Keratinocyte (primary cell): ENCODE data around the gene KRTAP6-3. TPM values are rescaled to one million over a fixed set of nuclear protein-coding genes. Genes with fewer than 3 reads are reported as not detected.

Experiments
- DNase-seq: peaks from one replicate; pipeline ENCODE4 v3.0.0-alpha.2; 2011; ENCODE audit warnings: low read depth, missing footprints, low spot score
- FAIRE-seq: peaks from 2 replicates; lab custom pipeline; 2011; peaks lifted over from hg19 to GRCh38; lab: Jason Lieb, UNC
- H2AFZ ChIP-seq: 2 replicates; pipeline ENCODE4 v1.6.0; 2012; ENCODE audit warnings: low read length, control low read depth, inconsistent platforms; ENCODE audit not compliant: control insufficient read depth
- H3K27ac ChIP-seq: 2 replicates; pipeline ENCODE4 v1.5.1; 2011; ENCODE audit warnings: low read length; ENCODE audit not compliant: control insufficient read depth, insufficient read depth
- H3K27me3 ChIP-seq: 3 replicates; pipeline ENCODE4 v1.6.0; 2011; ENCODE audit warnings: low read length; ENCODE audit not compliant: control insufficient read depth, insufficient read depth; ENCODE audit errors: extremely low read depth
- H3K36me3 ChIP-seq, 2 experiments: 2 replicates in 1 of 2; 3 replicates in 1 of 2; pipeline ENCODE4 v1.5.1; 2011; ENCODE audit warnings: low read length in 2 of 2, mild to moderate bottlenecking in 1 of 2; ENCODE audit not compliant: control insufficient read depth in 2 of 2, insufficient read depth in 2 of 2; ENCODE audit errors: extremely low read depth in 1 of 2
- H3K4me1 ChIP-seq: 3 replicates; pipeline ENCODE4 v1.5.1; 2011; ENCODE audit warnings: low read length; ENCODE audit not compliant: control insufficient read depth, insufficient read depth; ENCODE audit errors: extremely low read depth
- H3K4me2 ChIP-seq: 3 replicates; pipeline ENCODE4 v1.6.0; 2011; ENCODE audit warnings: low read depth, low read length; ENCODE audit not compliant: control insufficient read depth, insufficient read depth; ENCODE audit errors: extremely low read depth
- H3K4me3 ChIP-seq, 3 experiments: fragments of 200-600 bp in 1 of 3; sonication (generic) in 1 of 3; 2 replicates in 2 of 3; 3 replicates in 1 of 3; pipeline ENCODE4 v1.5.1; 2011 to 2016; ENCODE audit warnings: low read length in 3 of 3, mild to moderate bottlenecking in 3 of 3, control low read depth in 2 of 3, inconsistent platforms in 1 of 3, low read depth in 1 of 3, mixed read lengths in 1 of 3, mixed run types in 1 of 3, moderate library complexity in 1 of 3; ENCODE audit not compliant: control insufficient read depth in 2 of 3, insufficient read depth in 2 of 3; ENCODE audit errors: extremely low read depth in 1 of 3
- H3K79me2 ChIP-seq: 2 replicates; pipeline ENCODE4 v1.6.0; 2012; ENCODE audit warnings: low read length; ENCODE audit not compliant: control insufficient read depth, insufficient read depth
- H3K9ac ChIP-seq: 3 replicates; pipeline ENCODE4 v1.6.0; 2011; ENCODE audit warnings: low read length; ENCODE audit not compliant: control insufficient read depth, insufficient read depth; ENCODE audit errors: extremely low read depth
- H3K9me1 ChIP-seq: 3 replicates; pipeline ENCODE4 v1.6.0; 2011; ENCODE audit warnings: low read length; ENCODE audit not compliant: control insufficient read depth, insufficient read depth; ENCODE audit errors: extremely low read depth
- H3K9me3 ChIP-seq: 2 replicates; pipeline ENCODE4 v1.5.1; 2012; ENCODE audit warnings: low read depth, low read length; ENCODE audit not compliant: control insufficient read depth
- H4K20me1 ChIP-seq: 3 replicates; pipeline ENCODE4 v1.6.0; 2011; ENCODE audit warnings: low read length; ENCODE audit not compliant: control insufficient read depth, insufficient read depth; ENCODE audit errors: extremely low read depth
- CTCF ChIP-seq, 3 experiments: IDR thresholded peaks in 1 of 3; conservative IDR thresholded peaks in 1 of 3; optimal IDR thresholded peaks in 1 of 3; 2 replicates in 2 of 3; 3 replicates in 1 of 3; pipeline versions ENCODE3 to v1.5.1; 2011; ENCODE audit warnings: low read length in 3 of 3, mild to moderate bottlenecking in 3 of 3, moderate library complexity in 2 of 3, control low read depth in 1 of 3, inconsistent platforms in 1 of 3; ENCODE audit not compliant: insufficient read depth in 2 of 3; ENCODE audit errors: extremely low read depth in 1 of 3
- dilution Hi-C: fragments of 300-500 bp; cut with MboI; formaldehyde crosslinking; loops from one replicate; pipeline ENCODE4 v1.7.0; 2020; ENCODE audit warnings: low sequenced_read_pairs; ENCODE audit not compliant: extremely low pct_ligation_motif_present
- polyA plus RNA-seq, 5 experiments: library from polyadenylated mRNA; depleted of rRNA in 3 of 5; stranded (reverse) in 3 of 5; stranded (forward) in 1 of 5; unstranded in 1 of 5; fragments of >200 nt; gene quantifications; 1 replicate in 1 of 5; 2 replicates in 3 of 5; 3 replicates in 1 of 5; pipeline versions ENCODE4 v1.2.1 to v1.2.3, GENCODE V29; 2011 to 2012; ENCODE audit warnings: missing spikeins in 2 of 5, low read depth in 1 of 5, low replicate concordance in 1 of 5
- small RNA-seq, 3 experiments: library from RNA; depleted of rRNA; stranded (forward); fragments of <200 nt; gene quantifications; one replicate each; pipeline ENCODE3, GENCODE V24; 2012; ENCODE audit warnings: low read depth in 3 of 3, low replicate concordance in 1 of 3; ENCODE audit not compliant: insufficient read length in 3 of 3

Gene KRTAP6-3
- polyA plus RNA-seq, 1 donor (not counting 4 experiments of a cell fraction or from before 2014, with no cell fraction given): not detected

DNA sequence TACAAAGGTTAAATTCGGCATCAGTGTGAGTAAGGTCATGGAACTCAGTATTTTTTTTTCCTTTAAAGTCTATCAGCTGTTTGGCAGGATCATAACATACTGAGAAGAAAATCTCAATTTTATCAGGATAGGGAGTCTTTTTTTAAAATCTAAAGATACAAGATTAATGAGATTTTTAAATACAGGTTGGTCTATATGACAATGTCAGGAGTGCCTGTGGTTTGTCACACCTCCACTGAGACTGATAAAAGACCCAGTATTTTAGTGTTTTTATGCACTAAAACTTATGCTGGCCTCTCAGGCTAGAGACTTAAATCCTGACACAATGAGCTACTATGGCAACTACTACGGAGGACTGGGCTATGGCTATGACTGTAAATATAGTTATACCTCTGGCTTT lies 50.3 kb downstream of the KRTAP6-3 start, which contains the start of gene KRTAP20-3:
KRTAP20-3 (plus strand) TSS at position 301 of the 400 bp plus-strand sequence.
- Histone ChIP-seq H3K4me3 (no peak within 1 kb of the TSS), H4K20me1 (no peaks in the 10 kb centered on the region), H3K27me3 (no peaks in the 10 kb centered on the region), H2AFZ (no peak within 1 kb of the TSS), H3K36me3 (no peaks in the 10 kb centered on the region), H3K79me2 (no peaks in the 10 kb centered on the region), H3K4me2 (no peak within 1 kb of the TSS), H3K27ac (no peak within 1 kb of the TSS), H3K9me3 (no peaks in the 10 kb centered on the region), H3K4me1 (no peaks in the 10 kb centered on the region), H3K9me1 (no peaks in the 10 kb centered on the region), H3K9ac (no peak within 1 kb of the TSS)
- no peak for FAIRE-seq
- DNase-seq: no peak
- dilution Hi-C loops: no loop called here
- no peak for TF ChIP-seq CTCF (optimal IDR thresholded peaks at IDR 0.05 in 1 of 3, IDR thresholded peaks at IDR 0.05 in 1 of 3, conservative IDR thresholded peaks at IDR 0.05 in 1 of 3; ENCODE audit: extremely low read depth in 1 of 3, insufficient read depth in 2 of 3, low read length in 3 of 3)

Small RNA genes within 50 kb of the gene (small RNA-seq; reads per million reads assigned to genes)
- gene KRTAP20-1 (0 reads per million in 3 experiments), gene KRTAP20-3 (0 reads per million in 3 experiments), gene KRTAP20-4 (0 reads per million in 3 experiments), gene KRTAP22-1 (0 reads per million in 3 experiments), gene KRTAP22-2 (0 reads per million in 3 experiments)

Other genes with a start within 250 kb of the KRTAP6-3 start
- not detected in 3 replicates for gene KRTAP23-1, start 243.8 kb upstream of the KRTAP6-3 start, polyA plus RNA-seq
- gene KRTAP13-2, start 220.2 kb upstream of the KRTAP6-3 start, polyA plus RNA-seq: not detected in 3 replicates
- not detected in 3 replicates for gene KRTAP13-1, start 196.4 kb upstream of the KRTAP6-3 start, polyA plus RNA-seq
- gene KRTAP13-3, start 166.5 kb upstream of the KRTAP6-3 start, polyA plus RNA-seq: not detected in 3 replicates
- not detected in 3 replicates for gene KRTAP13-4, start 162.2 kb upstream of the KRTAP6-3 start, polyA plus RNA-seq
- gene KRTAP15-1, start 152.2 kb upstream of the KRTAP6-3 start, polyA plus RNA-seq: not detected in 3 replicates
- gene KRTAP19-1, start 112.1 kb upstream of the KRTAP6-3 start, polyA plus RNA-seq: 0.44 to 0.72 TPM in 2 of 3 replicates, not detected in the other
- gene KRTAP19-2, start 105.0 kb upstream of the KRTAP6-3 start, polyA plus RNA-seq: not detected in 3 replicates
- gene KRTAP19-3, start 100.4 kb upstream of the KRTAP6-3 start, polyA plus RNA-seq: not detected in 3 replicates
- gene KRTAP19-4, start 95.3 kb upstream of the KRTAP6-3 start, polyA plus RNA-seq: not detected in 3 replicates
- gene KRTAP19-5, start 90.3 kb upstream of the KRTAP6-3 start, polyA plus RNA-seq: not detected in 3 replicates
- not detected in 3 replicates for gene KRTAP19-6, start 50.6 kb upstream of the KRTAP6-3 start, polyA plus RNA-seq
- gene KRTAP19-7, start 31.1 kb upstream of the KRTAP6-3 start, polyA plus RNA-seq: not detected in 3 replicates
- not detected in 3 replicates for gene KRTAP22-2, start 2.0 kb upstream of the KRTAP6-3 start, polyA plus RNA-seq
- not detected in 3 replicates for gene KRTAP6-2, start 6.5 kb downstream of the KRTAP6-3 start, polyA plus RNA-seq
- gene KRTAP22-1, start 8.6 kb downstream of the KRTAP6-3 start, polyA plus RNA-seq: not detected in 3 replicates
- gene KRTAP6-1, start 21.5 kb downstream of the KRTAP6-3 start, polyA plus RNA-seq: not detected in 3 replicates
- gene KRTAP20-1, start 24.0 kb downstream of the KRTAP6-3 start, polyA plus RNA-seq: not detected in 3 replicates
- not detected in 3 replicates for gene KRTAP20-4, start 28.2 kb downstream of the KRTAP6-3 start, polyA plus RNA-seq
- not detected in 3 replicates for gene KRTAP20-2, start 42.8 kb downstream of the KRTAP6-3 start, polyA plus RNA-seq
- gene KRTAP20-3, start 50.4 kb downstream of the KRTAP6-3 start, polyA plus RNA-seq: not detected in 3 replicates
- gene KRTAP21-3, start 126.3 kb downstream of the KRTAP6-3 start, polyA plus RNA-seq: not detected in 3 replicates
- gene KRTAP21-2, start 154.8 kb downstream of the KRTAP6-3 start, polyA plus RNA-seq: not detected in 3 replicates
- gene KRTAP21-1, start 163.0 kb downstream of the KRTAP6-3 start, polyA plus RNA-seq: not detected in 3 replicates
- not detected in 3 replicates for gene KRTAP8-1, start 220.8 kb downstream of the KRTAP6-3 start, polyA plus RNA-seq
- gene KRTAP7-1, start 237.3 kb downstream of the KRTAP6-3 start, polyA plus RNA-seq: not detected in 3 replicates